ENCODE data around the gene ODAD3. TPM values are rescaled to one million over a fixed set of nuclear protein-coding genes. Genes with fewer than 3 reads are reported as not detected.
"Not testable (repeated sequence)": the region's sequence is repeated elsewhere in the genome, so short reads cannot be mapped to it uniquely, and the experiment has no call there.

Gene ODAD3
- polyA plus RNA-seq, 5 donors, result 0.59 to 2.5 (median 2.4) TPM

GRCh38 chr19:11463391-11463790 lies 28.5 kb upstream of the ODAD3 start:
- no peak for DNase-seq

- DNase-seq, result no peak
Measured at GRCh38 chr19:11461453-11461852, 26.5 kb upstream of the ODAD3 start.

GRCh38 chr19:11460207-11460606 lies 25.3 kb upstream of the ODAD3 start:
- no peak for DNase-seq

GRCh38 chr19:11458912-11459311 lies 24.0 kb upstream of the ODAD3 start:
- not testable (repeated sequence) for DNase-seq

GRCh38 chr19:11458236-11458900 lies 23.4 kb upstream of the ODAD3 start:
- no peak for DNase-seq

GRCh38 chr19:11457831-11458230 lies 22.9 kb upstream of the ODAD3 start:
- DNase-seq, result no peak

- no peak for DNase-seq
Measured at GRCh38 chr19:11457115-11457514, 22.2 kb upstream of the ODAD3 start.

- no peak for DNase-seq
Measured at GRCh38 chr19:11456659-11457058, 21.7 kb upstream of the ODAD3 start.

- not testable (repeated sequence) for DNase-seq
Measured at GRCh38 chr19:11455233-11455554, 20.3 kb upstream of the ODAD3 start.

GRCh38 chr19:11453468-11454341 lies 18.8 kb upstream of the ODAD3 start:
- DNase-seq, result no peak

- no peak for DNase-seq
Measured at GRCh38 chr19:11452620-11453310, 17.8 kb upstream of the ODAD3 start.

- peak; percentile 17 to 28 for DNase-seq
Measured at GRCh38 chr19:11451871-11452619, 17.1 kb upstream of the ODAD3 start.

GRCh38 chr19:11451327-11451870 lies 16.5 kb upstream of the ODAD3 start:
- no peak for DNase-seq

- DNase-seq, result no peak
Measured at GRCh38 chr19:11450570-11451326, 15.8 kb upstream of the ODAD3 start.

- DNase-seq, result no peak
Measured at GRCh38 chr19:11448923-11449554, 14.1 kb upstream of the ODAD3 start.

- DNase-seq, result no peak
Measured at GRCh38 chr19:11448410-11448809, 13.5 kb upstream of the ODAD3 start.

- DNase-seq, result no peak
Measured at GRCh38 chr19:11447347-11448262, 12.7 kb upstream of the ODAD3 start.

GRCh38 chr19:11446652-11447301 lies 11.9 kb upstream of the ODAD3 start:
- DNase-seq, result no peak

- no peak for DNase-seq
Measured at GRCh38 chr19:11446271-11446651, 11.3 kb upstream of the ODAD3 start.
